Common myeloid progenitor, CD34-positive (primary cell): ENCODE measurements around the gene RIN1.
A peak's percentile ranks its signal among the peaks of the same experiment; 100 is the strongest.

ENCODE experiments used
- CTCF ChIA-PET: fragments of 350-600 bp; sonication (Branson Sonifier 250); formaldehyde crosslinking; loops from one replicate; lab custom pipeline; 2021; ENCODE audit warnings: antibody characterized with exemption; lab: Charles Lee
- POLR2A ChIA-PET: fragments of 350-600 bp; sonication (Branson Sonifier 250); formaldehyde crosslinking; loops from one replicate; lab custom pipeline; 2021; ENCODE audit warnings: antibody characterized with exemption; lab: Charles Lee
- DNase-seq, 3 donors: peaks; one replicate each; pipeline versions ENCODE4 v3.0.0 to v3.0.0-alpha.2; 2013
- H3K27ac ChIP-seq, 2 experiments: 1 replicate in 1 of 2; 2 replicates in 1 of 2; pipeline ENCODE4 v1.7.0; 2013; ENCODE audit warnings: inconsistent platforms in 2 of 2, low read length in 2 of 2, mild to moderate bottlenecking in 2 of 2, low read depth in 1 of 2, moderate library complexity in 1 of 2; ENCODE audit not compliant: severe bottlenecking in 2 of 2, insufficient read depth in 1 of 2, poor library complexity in 1 of 2
- H3K27me3 ChIP-seq, 5 experiments: replicated peaks in 2 of 5; 1 replicate in 3 of 5; 2 replicates in 2 of 5; pipeline versions ENCODE4 v1.6.1 to v1.7.0; 2013; ENCODE audit warnings: low read length in 4 of 5, mild to moderate bottlenecking in 2 of 5, moderate library complexity in 2 of 5, inconsistent platforms in 1 of 5; ENCODE audit not compliant: insufficient read depth in 5 of 5, control insufficient read depth in 4 of 5
- H3K36me3 ChIP-seq, 4 experiments: 1 replicate in 2 of 4; 2 replicates in 2 of 4; pipeline versions ENCODE4 v1.6.1 to v1.7.0; 2013; ENCODE audit warnings: low read length in 3 of 4, control low read depth in 1 of 4, mild to moderate bottlenecking in 1 of 4; ENCODE audit not compliant: control insufficient read depth in 4 of 4, insufficient read depth in 4 of 4
- H3K4me1 ChIP-seq, 4 experiments: 1 replicate in 3 of 4; 2 replicates in 1 of 4; pipeline versions ENCODE4 v1.6.1 to v1.7.1; 2013; ENCODE audit warnings: low read length in 3 of 4, mild to moderate bottlenecking in 3 of 4, control low read depth in 1 of 4, inconsistent platforms in 1 of 4, moderate library complexity in 1 of 4; ENCODE audit not compliant: control insufficient read depth in 4 of 4, insufficient read depth in 4 of 4; ENCODE audit errors: control extremely low read depth in 1 of 4
- H3K4me3 ChIP-seq, 7 experiments: 1 replicate in 4 of 7; 2 replicates in 3 of 7; pipeline versions ENCODE4 v1.5.1 to v1.7.0; 2013; ENCODE audit warnings: mild to moderate bottlenecking in 7 of 7, low read length in 6 of 7, moderate library complexity in 6 of 7, inconsistent platforms in 2 of 7, low read depth in 2 of 7, control low read depth in 1 of 7; ENCODE audit not compliant: insufficient read depth in 4 of 7, control insufficient read depth in 1 of 7; ENCODE audit errors: extremely low read depth in 1 of 7
- H3K9me3 ChIP-seq, 5 experiments: 1 replicate in 4 of 5; 2 replicates in 1 of 5; pipeline versions ENCODE4 v1.6.1 to v1.7.1; 2013; ENCODE audit warnings: low read length in 4 of 5, mild to moderate bottlenecking in 2 of 5, inconsistent platforms in 1 of 5, low read depth in 1 of 5, moderate library complexity in 1 of 5; ENCODE audit not compliant: control insufficient read depth in 4 of 5, insufficient read depth in 2 of 5; ENCODE audit errors: control extremely low read depth in 1 of 5
- WGBS: methylation state at CpG from one replicate; pipeline ENCODE4 v1.1.5; 2013; ENCODE audit not compliant: insufficient coverage; 5-methylcytosine and 5-hydroxymethylcytosine counted together

The RIN1 gene

DNA sequence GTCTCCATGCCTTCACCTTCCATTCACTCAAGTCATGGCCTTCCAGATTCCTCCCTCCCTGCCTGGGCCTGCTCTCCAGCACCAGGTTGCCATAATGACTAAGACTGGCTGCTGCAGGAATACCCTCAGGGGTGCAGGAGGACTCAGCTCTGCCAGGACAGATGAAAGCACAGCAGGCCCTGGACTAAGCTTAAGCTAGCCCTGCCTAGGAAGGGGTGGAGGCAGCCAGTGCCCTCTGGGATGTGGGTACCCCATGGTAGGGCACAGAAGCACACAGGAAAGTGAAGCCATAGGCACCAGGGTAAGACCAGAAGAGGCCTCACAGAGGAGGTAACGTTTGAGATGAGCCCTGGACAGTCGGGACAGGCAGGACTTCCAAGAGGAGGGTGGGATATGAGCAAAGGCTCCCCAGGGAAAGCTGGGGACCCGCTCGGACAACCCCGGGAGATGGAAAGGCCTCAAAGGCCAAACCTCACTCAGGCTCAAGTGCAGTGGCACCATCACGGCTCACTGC is 3.0 kb upstream of the RIN1 start:
- Histone ChIP-seq H3K9me3 (no peaks in the 10 kb centered on the region), H3K27me3 (peaks cover 0 to 2% (median 0%) of the 10 kb centered on the region in 5 experiments), H3K27ac (no peak overlapping the region), H3K4me1 (peaks cover 4 to 28% (median 26%) of the 10 kb centered on the region in 4 experiments), H3K4me3 (no peak overlapping the region), H3K36me3 (peaks cover 6 to 56% (median 45%) of the 10 kb centered on the region in 4 experiments)
- POLR2A ChIA-PET: no interaction called here
- CTCF ChIA-PET: interaction anchor here (1.7 to 7.5 kb wide), 2 partner anchors 10 to 27 kb away, joined by 6 to 52 read pairs; no protein-coding TSS in a partner anchor
- DNase-seq: no peak
- 98% methylated on average over 6 of the region's 6 CpGs for WGBS

DNA sequence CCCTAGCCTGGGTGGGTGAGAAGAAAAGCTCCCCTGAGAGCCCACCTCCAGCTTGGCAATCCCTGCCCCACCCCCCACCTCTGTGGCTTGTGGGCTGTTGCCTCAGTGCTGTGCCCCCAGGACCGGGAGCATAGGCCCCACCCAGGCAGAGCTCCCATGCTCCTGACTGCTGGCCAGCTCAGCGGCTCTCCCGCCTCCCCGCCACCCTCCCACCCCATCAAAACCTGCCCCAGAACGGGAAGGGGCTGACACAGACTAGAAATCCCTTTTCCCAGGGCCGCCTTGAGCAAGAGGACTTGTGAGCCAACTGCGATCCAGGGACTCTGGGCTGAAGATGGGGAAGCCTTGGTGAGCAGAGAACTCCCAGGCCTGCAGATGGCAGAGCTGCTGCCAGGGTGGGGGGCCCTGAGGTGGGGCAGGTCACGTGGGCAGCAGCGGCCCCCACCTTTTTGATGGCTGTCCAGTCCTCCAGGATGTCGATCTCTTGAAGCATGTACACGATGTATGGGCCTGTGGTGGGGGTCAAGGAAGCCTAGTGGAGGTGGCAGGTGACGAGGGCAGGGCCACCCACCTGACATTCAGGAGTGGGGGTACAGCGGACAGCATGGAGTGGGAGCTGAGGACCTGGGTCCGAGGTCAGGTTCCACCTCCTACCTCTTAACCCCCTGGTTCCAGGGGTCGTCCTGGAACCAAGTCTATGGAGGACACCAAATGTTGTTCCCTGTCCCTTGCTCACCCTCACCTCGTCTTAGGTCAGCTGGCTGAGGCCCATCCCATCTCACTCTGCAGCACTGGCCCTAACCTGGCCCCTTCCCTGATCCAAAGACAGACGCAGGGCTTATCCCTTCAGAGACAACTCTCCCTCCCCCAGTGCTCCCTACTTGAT is 2.3 kb upstream of the RIN1 start:
- peaks cover 0 to 2% (median 0%) of the 10 kb centered on the region in 5 experiments for H3K27me3 ChIP-seq
- no peak overlapping the region for H3K4me3 ChIP-seq
- H3K9me3 ChIP-seq: no peaks in the 10 kb centered on the region
- ChIA-PET CTCF (interaction anchor here (0.5 to 7.5 kb wide), 6 partner anchors 8 to 78 kb away, joined by 3 to 52 read pairs (median 4); no protein-coding TSS in a partner anchor), POLR2A (interaction anchor here (1.1 kb wide), 1 partner anchor 175 kb away, joined by 3 read pairs; no protein-coding TSS in a partner anchor)
- no peak for DNase-seq
- H3K4me1 ChIP-seq: peaks cover 0 to 22% (median 20%) of the 10 kb centered on the region in 4 experiments
- no peak overlapping the region for H3K27ac ChIP-seq
- peaks cover 6 to 56% (median 45%) of the 10 kb centered on the region in 4 experiments for H3K36me3 ChIP-seq
- 94% methylated on average over 16 of the region's 17 CpGs for WGBS

DNA sequence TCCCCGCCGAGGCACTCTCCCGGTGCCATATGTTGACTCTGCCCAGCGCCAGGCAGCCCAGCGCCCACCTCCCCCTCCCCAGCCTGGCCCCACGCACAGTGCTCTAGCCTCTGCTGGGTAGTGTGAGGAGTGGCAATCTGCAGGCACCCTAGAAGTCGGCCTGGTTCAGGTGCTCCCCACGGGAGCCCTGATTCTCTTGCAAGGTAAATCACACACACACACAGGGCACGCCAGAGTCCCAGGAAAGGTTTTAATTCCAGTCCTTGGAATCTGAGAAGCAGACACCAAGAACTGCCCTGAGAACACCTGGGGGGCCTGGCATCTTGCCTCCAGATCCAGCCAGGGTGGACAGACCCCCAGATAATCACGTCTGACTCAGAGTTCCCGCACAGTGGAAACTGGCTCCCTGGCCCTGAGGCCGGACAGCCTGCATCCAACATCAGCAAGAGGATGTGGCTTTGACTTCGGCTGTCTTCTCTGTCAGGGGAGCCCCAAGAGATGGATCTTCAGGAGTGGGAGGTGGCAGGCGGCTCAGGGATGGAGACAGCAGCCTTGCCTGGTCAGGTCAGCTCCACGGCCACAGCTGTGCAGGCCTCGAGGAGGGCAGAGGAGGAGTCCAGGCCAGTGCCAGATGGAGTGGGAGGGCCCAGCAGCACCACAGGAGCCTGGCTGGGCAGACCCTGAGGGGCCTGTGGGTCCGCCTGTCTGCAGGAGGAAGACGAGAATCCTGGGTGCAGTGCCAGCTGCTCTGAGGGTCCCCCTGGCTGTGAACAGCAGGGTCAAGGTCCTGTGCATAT is 1.1 kb upstream of the RIN1 start:
- no peaks in the 10 kb centered on the region for H3K9me3 ChIP-seq
- CTCF ChIA-PET: interaction anchor here (0.5 to 2.4 kb wide), 5 partner anchors 8 to 77 kb away, joined by 3 to 15 read pairs (median 5); partner anchors contain the start of gene BRMS1
- H3K27ac ChIP-seq: no peak overlapping the region
- H3K4me1 ChIP-seq: peaks cover 0 to 22% (median 20%) of the 10 kb centered on the region in 4 experiments
- 90% methylated on average over 13 of the region's 18 CpGs for WGBS
- POLR2A ChIA-PET: interaction anchor here (1.1 kb wide), 1 partner anchor 174 kb away, joined by 3 read pairs; no protein-coding TSS in a partner anchor
- no peak overlapping the region for H3K4me3 ChIP-seq
- H3K36me3 ChIP-seq: peaks cover 6 to 52% (median 43%) of the 10 kb centered on the region in 4 experiments
- DNase-seq: no peak
- peaks cover 0 to 2% (median 0%) of the 10 kb centered on the region in 5 experiments for H3K27me3 ChIP-seq

DNA sequence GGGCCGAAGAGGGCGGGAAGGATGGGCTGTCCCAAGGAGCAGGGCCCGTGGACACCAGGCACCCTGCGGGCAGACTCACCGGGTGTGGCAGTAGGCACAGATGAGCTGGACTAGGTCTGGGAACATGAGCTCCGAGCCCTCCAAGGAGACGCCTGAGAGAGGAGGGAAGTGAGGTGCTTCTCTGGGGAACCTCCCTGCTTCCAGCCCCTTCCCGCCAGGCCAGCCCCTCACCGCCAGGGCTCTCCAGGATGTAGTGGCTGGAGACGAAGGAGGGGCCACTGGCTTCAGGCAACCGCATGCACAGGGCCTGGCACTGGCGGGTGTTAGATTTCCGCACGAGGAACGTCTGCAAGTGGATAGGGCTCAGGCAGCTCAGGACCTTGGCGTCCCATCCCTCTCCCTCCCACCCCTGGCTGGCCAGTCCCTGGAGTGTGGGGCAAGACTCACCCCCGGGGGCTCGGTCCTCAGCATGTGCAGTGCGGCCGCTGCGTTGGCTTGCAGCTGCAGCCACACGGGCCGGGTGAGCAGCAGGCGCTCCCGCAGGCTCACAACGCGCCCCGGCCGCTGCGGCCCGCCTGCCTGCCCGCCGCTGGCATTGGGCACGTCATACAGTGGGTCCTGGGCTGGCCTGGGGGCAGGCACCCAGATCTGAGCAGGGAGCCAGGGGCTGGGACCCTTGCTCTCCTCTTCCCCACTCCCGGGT is 552 bp downstream of the RIN1 start:
- H3K4me3 ChIP-seq: peak overlapping the region in 6 of 7 experiments; percentile 8 to 74 (median 49)
- POLR2A ChIA-PET: interaction anchor here (0.6 kb wide), 2 partner anchors 46 to 1693 kb away, joined by 3 read pairs; partner anchors contain the start of gene YIF1A
- H3K36me3 ChIP-seq: peaks cover 2 to 35% (median 28%) of the 10 kb centered on the region in 4 experiments
- WGBS: 12% methylated on average over 31 of the region's 35 CpGs
- no peak overlapping the region for H3K27ac ChIP-seq
- peaks cover 0 to 22% (median 20%) of the 10 kb centered on the region in 4 experiments for H3K4me1 ChIP-seq
- H3K9me3 ChIP-seq: no peaks in the 10 kb centered on the region
- peaks cover 0 to 2% (median 0%) of the 10 kb centered on the region in 5 experiments for H3K27me3 ChIP-seq
- CTCF ChIA-PET: interaction anchor here (0.9 to 7.3 kb wide), 6 partner anchors 10 to 118 kb away, joined by 3 to 86 read pairs (median 7); partner anchors contain the start of gene BRMS1
- DNase-seq: peak in 2 of 3 donors; percentile 18 to 42

DNA sequence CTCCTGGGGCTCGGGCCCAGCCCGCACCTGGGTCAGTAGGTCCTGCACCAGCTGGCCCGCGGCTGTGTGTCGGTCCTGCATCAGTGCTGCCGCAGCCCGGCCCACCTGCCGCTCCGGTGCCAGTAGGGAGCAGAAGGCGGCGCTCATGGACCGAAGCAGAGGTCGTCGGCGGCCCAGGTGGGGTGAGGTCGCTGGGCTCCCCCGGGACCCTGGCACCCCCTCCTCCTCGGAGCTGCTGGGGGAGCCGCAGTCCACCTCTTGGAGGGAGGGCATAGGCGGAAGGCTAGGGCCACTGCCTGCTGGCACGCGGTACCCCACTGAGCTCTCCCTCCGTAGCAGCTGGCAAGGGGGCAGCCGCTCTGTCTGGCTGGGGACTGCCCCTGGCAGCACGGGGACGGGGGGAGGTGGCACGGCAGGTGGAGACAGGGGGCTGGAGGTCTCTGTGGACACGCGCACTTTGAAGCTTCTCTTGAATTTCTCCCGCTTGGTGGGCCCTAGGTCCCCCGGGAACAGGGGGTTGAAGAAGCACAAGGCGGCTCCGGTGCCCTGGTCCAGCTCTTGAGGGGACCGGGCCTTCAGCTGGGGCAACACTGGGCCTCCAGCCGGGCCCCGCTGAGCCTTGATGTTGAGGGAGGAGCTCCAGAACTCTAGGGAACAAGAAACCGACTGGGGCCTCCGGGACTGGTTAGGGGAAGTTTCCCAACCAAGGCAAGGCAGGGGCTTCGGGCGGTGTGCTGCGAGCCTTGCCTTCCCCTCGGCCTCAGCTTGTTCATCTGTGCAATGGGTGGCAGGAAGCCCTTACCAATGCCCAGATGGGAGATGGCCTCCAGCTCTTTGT is 1.4 kb downstream of the RIN1 start:
- CTCF ChIA-PET: interaction anchor here (0.5 to 7.3 kb wide), 8 partner anchors 10 to 1010 kb away, joined by 3 to 86 read pairs (median 5); partner anchors contain the start of gene BRMS1
- Histone ChIP-seq H3K9me3 (no peaks in the 10 kb centered on the region), H3K27ac (no peak overlapping the region), H3K4me3 (no peak overlapping the region), H3K4me1 (peaks cover 0 to 22% (median 20%) of the 10 kb centered on the region in 4 experiments), H3K27me3 (peaks cover 0 to 2% (median 0%) of the 10 kb centered on the region in 5 experiments), H3K36me3 (peaks cover 2 to 27% (median 21%) of the 10 kb centered on the region in 4 experiments)
- POLR2A ChIA-PET: interaction anchor here (0.6 kb wide), 1 partner anchor 46 kb away, joined by 3 read pairs; the partner anchor contains the start of gene YIF1A
- no peak for DNase-seq
- WGBS: 92% methylated on average over 36 of the region's 42 CpGs
